Measurements from ENCODE around the gene HIVEP3.

HIVEP3 gene

DNA sequence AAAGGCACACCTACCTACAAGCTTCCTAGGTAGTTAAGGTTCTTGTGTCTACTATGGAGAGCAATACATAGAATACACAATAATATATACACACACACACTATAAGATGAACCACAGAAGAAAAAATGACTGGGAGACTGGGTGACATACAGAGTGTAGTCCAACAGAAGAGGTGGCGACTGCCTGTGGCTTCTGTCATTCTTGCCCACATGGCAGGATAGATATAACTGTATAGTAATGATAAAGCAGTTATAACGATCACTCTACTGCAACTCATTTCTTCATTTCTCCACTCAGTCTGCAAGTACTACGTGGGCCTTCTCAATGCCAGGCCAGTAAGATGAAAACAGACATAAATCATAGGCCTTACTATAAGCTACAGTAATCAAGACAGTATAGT is 320.4 kb downstream of the HIVEP3 start:
- DNase-seq = peak in 1 of 2 experiments; percentile 5

GRCh38 chr1:41592451-41593125 is 326.1 kb downstream of the HIVEP3 start:
- no peak for DNase-seq

DNA sequence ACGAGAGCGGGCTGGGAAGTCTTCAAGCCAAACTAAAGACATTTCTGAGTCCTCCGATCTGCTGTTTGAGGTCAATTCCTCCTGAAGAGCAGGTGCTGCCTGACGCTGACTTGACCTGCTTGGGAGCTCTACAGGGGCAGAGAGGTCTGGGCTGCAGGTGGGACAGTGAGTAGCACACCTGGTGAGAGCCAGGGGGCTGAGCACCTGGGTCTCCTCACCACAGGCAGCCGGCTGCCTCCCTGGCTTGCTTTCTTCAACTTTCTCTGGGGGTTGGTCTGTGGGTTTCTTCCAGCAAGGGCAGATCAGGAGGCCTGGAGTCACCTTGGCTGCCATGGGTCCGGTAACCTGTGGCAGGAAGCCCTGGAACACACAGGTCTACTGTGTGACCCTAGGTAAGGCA is 326.8 kb downstream of the HIVEP3 start:
- DNase-seq = peak in 1 of 2 experiments; percentile 12

- peak in 1 of 2 experiments; percentile 8 for DNase-seq
These were observed 328.4 kb downstream of the HIVEP3 start for GRCh38 chr1:41590331-41590730.

GRCh38 chr1:41589395-41589794 is 329.3 kb downstream of the HIVEP3 start:
- DNase-seq = peak in 1 of 2 experiments; percentile 10

- peak in 1 of 2 experiments; percentile 8 for DNase-seq
These were observed 330.3 kb downstream of the HIVEP3 start for GRCh38 chr1:41588334-41588875.

GRCh38 chr1:41587791-41588190 is 330.9 kb downstream of the HIVEP3 start:
- DNase-seq = peak in 1 of 2 experiments; percentile 2

DNA sequence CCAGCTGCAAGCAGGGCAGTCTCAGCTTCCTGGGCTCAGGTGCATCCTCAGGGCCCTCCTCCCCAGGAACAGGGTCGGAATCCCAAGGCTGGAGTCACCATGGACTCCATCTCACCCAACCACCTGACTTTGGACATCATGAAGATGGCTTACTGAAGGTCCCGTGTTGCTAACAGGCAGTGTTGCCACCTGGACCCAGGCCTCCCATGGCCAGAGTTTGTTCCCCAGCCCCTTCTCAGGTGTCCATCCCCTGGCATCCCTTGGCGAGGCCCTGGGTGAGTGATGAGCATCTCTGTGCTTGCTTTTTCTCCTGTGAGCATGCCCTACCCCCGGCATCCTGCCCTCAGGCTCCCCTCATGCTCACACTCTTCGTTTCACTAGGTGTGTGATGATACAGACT is 332.5 kb downstream of the HIVEP3 start:
- DNase-seq = peak in 1 of 2 experiments; percentile 5

- peak; percentile 10 to 11 for DNase-seq
These were observed 334.8 kb downstream of the HIVEP3 start for GRCh38 chr1:41583658-41584547.

- DNase-seq = peak in 1 of 2 experiments; percentile 7
These were observed 335.7 kb downstream of the HIVEP3 start for GRCh38 chr1:41582851-41583657.

DNA sequence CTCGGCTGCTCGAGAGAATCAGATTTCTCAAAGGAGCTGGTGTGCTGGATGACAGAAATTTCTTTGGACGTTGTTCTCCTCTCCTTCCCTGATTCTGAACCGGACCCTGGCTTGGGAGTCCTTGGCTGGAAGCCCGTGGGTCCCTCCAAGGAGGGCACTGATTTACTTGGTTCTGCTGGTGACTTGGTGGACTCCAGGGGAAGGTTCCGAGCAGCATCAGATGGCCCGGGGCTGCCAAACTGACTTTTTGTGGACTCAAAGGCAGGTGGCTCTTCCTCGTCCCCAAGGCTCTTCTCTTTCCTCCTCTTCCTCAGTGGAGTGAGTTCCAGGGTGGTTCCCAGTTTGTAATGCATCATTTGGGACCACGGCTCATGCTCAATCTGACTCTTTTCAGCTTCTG is 336.4 kb downstream of the HIVEP3 start:
- peak; percentile 2 to 11 for DNase-seq

DNA sequence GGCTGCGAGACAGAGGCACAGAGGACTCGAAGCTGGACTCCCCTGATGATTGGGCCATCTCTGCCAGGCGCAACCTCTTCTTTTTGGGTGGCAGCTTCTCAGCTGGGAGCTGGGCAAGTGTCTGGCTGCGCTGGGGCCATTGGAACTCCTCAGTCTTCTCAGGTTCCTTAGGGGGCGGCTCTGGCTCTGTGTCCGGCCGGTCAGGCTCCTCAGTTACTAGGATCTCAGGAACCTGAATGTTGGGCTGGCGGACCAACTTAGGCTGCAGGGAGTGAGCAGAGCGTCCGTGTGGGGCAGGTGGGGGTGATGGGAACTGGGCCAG is 336.8 kb downstream of the HIVEP3 start:
- peak in 1 of 2 experiments; percentile 4 for DNase-seq

DNA sequence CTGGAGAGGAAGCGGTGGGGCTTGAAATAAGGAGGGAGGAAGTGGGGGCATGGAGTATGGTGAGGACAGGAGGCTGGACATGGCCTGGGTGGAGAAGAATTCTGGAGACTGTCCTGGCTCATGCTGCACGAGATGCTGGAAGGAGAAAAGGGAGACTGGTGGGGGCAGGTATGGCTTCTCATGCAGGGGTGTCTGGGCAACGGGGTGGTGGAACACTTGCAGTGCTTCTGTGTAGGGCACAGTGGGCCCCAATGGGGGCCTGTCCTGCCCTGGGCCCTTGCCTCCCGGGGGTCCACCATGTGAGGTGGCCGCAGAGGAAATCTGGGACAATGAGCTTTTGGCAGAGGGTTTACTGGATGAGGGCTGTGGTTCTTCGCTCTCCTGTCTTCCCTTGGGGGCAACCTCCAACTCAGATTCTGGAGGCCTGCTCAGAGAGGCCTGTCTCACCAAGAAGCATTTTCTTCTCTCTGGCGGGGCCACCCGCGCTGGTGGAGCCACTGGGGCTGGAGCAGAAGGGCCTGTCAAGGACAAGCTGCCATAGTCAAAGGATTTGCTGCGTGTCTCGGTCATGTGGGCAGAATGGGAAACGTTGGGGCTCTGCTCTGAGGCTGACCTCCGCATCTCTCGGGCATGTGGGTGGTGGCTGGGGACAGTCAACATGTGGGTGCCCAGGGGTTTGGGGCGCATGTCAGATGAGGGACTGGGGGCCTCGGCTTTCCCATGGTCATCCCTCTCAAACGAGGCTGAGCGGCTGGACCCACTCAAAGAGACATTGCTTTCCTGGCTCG is 337.3 kb downstream of the HIVEP3 start:
- peak; percentile 14 to 16 for DNase-seq

DNA sequence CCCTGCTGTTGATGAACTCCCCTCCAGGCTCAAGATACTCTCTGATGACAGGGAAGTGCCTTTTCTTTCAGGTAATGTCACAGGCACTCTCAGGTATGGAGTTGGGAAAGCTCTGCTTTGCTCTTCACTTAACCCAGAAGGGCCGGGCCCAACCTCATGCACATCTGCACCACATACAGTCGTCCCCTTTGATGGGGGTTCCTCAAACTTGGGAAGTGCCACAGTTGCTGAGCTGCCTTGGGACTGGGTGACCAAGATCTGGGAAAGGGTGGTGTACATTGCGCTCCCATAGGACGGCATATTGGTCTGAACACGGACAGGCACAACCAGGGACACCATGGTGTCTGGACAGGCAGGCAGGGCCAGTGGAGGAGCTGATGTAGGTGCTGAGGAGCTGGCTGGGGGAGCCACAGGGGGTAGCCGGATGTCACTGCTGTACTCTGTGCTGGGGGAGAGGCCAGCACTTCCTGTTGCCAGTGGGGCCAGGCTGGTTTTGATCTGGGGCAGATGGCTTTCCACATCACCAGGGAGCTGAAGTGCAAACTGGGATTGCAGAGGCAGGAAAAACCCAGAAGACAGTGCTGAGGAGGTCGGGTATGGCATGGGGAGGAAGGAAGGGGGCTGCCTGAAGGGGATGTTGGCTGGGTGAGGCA is 338.1 kb downstream of the HIVEP3 start:
- DNase-seq = peak; percentile 3 to 11

GRCh38 chr1:41580021-41580420 is 338.7 kb downstream of the HIVEP3 start:
- peak in 1 of 2 experiments; percentile 9 for DNase-seq

DNA sequence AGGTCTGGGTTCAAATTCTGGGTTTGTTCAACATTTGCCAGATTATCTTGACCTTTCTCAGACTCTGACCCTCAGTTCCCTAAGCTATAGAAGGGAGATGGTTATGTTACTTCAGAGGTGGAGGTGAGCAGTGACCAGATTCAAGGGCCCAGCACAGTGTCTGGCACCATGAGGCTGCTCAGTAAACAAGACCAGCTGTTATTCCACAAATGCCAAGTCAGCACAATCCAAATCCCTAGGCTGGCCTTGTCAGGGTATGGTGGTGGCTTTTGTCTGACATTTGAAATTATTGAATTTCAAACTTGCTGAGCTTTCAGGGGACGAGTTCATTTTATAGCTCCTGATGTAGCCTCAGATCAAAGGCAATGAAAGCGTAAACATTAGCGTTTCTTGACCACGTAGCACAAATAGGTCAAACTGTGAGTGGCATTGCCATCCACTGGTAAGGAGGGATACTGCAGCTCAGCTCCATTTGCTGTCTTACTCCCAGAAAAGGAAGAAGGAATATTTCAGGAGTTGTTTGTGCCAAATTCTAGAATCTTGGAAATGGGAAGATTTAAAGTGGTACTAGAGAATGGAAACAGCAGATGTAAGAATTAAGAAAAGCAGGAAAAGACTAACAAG is 339.9 kb downstream of the HIVEP3 start:
- no peak for DNase-seq

GRCh38 chr1:41576620-41577019 is 342.1 kb downstream of the HIVEP3 start:
- DNase-seq = peak in 1 of 2 experiments; percentile 15

- no peak for DNase-seq
These were observed 342.5 kb downstream of the HIVEP3 start for GRCh38 chr1:41576206-41576605.

GRCh38 chr1:41574842-41575241 is 343.9 kb downstream of the HIVEP3 start:
- DNase-seq = no peak

DNA sequence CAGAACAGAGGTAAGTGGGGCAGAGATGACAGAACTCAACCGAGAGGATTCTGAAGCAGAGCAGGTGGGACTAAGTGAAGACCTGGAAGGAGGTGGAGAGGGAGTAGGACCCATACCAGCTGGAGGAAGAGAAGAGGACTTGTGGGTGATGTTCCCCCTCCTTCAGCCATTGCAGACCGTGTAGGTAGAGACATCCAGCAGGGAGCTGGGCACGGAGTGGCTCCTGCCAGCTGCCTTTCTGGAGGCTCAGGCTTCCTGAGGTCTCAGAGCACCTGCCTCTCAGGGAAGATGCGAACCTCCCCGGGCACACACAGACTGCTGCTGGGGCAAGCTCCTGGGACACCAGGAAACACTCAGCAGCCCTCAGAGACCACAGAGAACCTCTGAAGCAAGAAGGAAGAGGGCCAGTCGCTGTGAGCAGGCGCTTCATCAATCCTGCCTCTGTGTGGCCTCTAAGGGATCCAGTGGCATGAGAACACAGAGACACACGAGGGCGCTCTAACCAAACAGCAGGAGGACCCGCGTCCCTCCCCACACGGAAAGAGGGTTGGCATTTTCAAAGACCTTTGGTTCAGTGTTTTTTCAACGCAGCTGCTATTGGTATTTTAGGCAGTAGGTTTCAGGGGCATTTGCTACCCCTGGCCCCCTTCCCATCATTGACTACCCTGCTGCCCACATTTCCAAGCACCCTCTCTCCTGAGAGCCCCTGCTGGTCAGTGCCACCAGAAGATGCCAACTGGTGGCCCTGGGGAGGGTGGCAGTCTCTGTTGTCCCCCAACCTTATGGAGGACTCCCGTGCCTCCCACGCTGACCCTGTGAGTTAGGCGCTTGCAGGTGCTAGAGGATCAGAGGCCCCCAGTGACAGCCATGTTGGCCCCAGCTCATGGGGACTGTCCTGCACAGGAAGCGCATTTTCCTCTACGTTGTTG is 344.7 kb downstream of the HIVEP3 start:
- peak; percentile 83 to 84 for DNase-seq
